NCI-H146 (cell line): ENCODE measurements around the gene PTPRT.

Source experiments
- DNase-seq: peaks from one replicate; lab custom pipeline; 2025; lab: John Stamatoyannopoulos, UW

The PTPRT gene

DNA sequence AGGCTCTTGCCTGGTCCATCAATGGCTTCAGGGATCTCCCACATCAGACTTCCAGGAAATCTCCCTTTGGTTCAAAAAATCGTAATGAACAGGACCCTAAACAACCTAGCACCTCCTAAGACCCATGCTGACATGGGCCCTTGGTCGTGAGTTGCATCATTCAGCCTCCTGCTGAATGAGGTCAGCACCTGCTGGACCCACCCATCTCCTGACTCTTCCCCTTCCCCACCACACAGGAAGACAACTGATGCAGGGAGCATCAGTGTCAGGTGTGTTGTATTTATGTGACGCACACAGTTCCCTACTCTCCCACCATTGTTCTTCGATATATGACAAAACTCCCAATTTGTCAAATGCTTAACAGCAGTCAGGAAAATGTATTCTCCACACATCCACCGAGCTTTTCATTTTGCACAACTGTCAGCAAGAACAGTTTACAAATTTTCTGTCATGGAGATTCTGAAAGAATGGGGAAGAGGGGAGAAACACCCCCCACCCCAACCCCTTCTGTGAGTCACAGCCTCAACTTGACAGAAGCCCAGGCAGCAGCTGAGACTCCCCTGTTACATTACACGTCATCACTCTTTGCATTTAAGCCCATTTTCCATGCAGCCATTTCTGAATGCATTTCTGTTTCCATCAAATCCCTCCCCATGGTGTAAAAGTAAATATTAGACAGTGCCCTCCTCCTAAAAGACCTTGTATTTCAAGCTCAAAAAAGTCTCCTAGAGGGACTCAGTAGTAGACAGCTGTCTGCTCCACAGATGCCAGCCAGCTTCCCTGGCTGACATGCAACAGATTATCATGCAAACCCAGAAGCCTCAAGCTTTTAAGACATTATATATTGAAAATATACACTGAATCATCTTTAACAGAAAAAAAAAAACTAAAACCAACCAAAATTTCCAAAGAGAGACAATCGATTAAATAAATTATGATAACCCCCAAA lies 577.5 kb downstream of the PTPRT start:
- no peak for DNase-seq

DNA sequence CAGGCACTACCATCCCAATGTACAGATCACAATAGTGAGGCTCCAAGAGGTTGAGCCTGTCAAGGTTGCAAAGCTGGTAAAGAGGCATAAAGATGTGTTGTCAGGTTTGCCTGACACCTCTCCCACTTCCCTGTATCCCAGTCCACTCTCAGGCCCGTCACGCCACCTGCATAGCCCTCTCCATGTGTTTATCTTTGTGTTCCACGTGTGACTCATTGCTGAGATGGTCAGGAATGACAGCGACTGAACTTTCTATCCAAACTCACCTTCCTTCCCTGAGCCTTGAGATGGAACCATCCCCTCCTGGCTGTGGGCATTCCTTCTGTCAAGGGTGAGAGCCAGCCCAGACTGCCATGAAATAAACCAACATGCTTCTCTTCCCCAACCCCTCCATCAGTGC lies 578.3 kb downstream of the PTPRT start:
- DNase-seq, result no peak

DNA sequence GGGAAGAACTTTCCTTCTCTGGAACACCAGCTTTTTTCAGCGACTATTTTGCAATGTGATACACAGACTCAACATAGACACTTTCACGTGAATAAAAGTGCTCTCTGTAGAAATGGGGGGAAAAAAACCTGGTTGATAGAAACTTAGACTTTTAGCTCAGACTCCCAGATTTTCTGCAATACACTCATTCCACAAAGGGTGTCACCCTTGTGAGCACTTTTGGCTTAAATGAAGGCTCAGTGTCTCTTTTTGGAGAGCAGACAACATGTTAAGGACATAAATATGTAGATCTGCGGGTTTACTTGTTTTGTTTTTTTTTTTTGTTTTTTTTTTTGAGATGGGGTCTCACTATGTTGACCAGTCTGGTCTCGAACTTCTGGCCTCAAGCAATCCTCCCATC lies 579.6 kb downstream of the PTPRT start:
- DNase-seq, result no peak

DNA sequence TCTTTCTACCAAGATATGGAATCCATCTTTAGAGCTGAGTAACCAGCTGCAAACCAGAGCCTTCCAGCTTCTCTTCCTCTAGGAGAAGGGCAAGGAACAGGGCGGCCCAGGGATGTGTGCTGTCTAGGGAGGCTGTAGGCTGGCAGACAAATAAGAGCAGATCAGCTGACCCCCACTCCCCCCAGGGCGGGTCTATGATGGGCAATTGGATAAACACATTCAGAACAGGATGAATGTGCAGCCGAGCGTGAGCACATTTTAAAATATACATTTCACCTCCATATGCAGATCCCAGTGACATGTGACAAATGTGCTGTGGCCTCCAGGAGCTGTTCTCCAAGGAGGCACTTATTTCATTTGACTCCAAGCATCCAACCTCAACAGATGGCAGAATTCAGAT lies 580.1 kb downstream of the PTPRT start:
- no peak for DNase-seq

DNA sequence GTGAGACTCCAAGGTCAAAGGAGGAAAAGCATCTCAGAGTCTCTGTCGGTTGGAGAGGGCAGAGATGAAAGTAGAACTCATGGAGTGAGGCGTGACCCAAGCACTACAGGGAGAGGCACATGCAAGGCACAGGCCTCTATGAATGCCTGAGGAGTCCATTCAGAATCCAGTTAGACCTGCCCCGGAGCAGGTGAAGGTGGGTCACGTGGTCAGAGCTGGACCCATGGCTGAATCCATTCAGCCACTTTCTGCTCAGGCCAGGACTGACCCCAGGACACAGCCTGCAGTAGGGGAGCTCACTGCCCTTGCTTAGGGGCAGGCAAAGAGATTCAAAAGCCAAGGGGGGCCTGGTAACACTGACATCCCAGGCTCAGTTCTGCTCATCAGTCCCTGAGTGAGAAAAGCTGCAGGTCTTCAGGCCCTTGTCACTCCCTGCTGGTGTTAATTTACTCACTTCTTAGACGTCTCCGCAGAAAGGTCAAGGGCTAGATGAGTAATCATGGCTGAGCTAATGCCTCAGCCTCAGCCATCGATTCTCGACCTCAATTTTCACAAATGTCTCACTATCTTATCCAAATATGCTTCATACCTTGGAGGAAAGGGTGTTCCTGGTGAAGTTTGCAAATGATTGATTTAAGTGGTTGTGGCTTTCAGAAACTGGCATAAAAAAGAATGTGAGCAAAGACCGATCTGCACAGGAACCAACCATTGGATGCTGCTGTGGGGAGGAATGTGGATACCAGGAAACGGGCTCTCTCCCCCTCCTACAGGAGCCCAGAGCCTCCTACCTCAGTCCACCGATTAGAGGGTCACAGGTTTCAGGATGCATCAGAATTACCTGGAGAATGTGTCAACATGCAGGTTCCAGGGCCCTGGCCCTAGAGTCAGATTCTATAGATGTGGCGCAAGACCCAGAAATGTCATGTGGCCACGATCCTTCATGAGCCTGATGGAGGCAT lies 584.4 kb downstream of the PTPRT start:
- DNase-seq, result no peak

DNA sequence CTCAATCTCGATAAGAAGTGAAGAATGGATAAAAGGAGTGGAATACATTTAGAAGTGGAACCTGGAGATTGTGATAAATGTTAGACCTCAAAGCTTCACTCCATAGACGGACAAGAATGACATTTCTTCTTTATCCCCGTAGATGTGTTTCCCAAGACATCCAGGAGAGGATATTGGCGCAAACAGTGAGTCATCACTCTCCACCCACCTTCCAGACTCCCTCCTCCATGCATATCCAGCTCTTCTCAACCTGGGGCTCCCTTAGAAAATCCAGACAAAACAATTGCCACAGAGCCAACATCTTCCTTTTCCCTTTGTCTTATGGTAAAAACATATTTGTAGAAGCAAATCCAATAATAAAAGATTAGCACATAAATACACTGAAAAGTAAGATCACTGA lies 586.1 kb downstream of the PTPRT start:
- DNase-seq, result no peak

DNA sequence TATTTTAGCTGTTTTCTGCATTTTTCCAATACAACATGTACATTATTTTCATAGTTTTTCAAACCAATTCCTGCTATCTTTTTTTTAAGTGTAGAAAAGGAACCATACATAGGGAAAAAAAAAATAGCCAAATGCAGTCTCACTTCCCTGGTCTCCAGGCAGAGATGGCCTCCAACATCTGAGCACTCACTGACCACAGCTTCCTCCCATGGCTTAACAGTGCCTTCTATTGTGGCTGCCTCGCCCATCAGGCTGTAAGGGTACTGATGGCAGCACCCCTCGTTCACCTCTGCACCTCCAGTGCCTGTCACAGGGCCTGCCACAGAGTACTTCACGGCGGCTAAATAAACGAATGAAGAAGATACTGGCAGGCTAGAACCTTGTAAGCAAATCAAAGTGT lies 591.1 kb downstream of the PTPRT start:
- no peak for DNase-seq

DNA sequence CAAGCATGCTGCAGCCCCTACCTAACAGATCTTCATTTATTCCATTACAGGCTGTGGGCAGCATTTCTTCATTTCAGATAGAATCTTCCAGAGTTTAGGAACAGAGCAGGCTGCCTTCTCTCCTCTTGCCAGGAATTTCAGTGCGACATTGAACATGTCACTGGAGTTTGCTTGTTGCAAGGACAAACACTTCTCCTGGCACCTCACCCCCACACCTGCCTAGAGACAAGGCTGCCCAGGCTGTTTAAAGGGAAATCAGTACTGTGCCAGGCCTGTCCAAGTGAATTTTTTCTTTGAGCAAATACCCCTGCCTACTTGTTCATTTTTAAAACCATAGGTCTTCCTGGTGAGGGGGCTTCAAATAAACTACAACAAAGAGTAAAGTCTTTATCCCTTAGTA lies 594.1 kb downstream of the PTPRT start:
- no peak for DNase-seq

DNA sequence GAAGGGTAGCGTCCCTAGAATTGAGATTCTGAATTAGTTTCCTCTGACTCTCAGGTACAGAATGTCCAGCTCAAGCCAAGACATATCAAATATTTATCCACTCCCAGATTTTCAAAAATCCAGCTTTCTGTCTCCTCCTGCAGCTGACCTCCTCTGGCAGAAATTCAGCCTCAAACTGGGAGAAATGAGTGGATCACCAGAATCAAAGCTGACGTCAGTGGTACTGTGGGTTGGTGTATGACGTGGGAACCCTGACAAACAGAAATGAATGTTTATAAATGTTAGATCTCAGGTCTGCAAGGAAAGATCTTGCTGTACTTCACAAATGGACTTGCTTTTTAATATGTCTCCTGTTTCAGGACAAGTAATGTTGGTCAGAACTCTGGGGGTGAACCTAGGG lies 595.0 kb downstream of the PTPRT start:
- DNase-seq, result no peak

DNA sequence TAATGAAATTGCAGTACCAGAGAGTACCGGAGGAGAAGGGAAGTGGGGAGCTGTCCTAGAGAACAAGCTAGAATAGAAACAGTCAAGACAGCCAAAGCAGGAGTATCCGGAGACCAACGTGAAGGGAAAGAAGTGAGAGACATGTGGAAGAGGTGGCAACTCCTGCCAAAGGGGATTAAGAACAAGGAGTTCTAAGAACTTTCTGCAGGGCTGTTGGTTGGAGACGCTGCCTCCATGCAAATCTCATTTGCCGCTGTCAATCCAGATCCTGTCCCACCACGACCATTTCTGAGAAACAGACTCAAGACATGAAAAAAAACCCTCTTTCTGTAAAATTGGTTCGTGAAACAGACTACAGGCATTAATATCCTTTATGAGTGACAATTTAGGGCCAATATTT lies 595.7 kb downstream of the PTPRT start:
- no peak for DNase-seq

DNA sequence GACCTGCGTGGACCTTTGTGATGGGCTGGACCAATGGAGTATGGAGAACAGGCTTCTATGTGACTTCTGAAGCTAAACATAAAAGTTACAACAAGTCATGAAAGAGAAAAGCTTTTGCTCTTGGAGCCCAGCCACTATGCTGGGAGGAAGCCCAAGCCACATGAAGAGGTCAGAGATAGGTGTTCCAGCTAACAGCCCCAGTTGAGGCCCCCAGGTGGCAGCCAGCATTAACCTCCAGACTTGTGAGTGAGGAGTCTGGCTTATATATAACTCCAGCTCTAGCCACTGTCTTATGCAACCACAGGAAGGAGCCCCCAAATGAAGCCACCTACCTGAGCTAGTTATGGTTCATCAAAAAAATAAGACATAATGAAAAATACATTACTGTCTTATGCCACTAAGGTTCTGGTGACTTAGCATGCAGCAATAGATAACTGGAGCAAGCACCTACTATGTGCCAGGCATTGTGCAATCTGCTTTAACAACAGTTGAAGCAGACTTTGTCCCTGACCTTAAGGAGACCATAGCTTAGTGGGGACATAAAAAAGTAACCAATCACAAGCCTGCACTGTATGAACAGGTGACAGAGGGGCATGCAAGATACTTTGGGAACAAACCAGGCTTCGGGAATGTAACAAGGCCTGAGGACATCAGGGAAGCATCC lies 599.6 kb downstream of the PTPRT start:
- DNase-seq, result no peak

DNA sequence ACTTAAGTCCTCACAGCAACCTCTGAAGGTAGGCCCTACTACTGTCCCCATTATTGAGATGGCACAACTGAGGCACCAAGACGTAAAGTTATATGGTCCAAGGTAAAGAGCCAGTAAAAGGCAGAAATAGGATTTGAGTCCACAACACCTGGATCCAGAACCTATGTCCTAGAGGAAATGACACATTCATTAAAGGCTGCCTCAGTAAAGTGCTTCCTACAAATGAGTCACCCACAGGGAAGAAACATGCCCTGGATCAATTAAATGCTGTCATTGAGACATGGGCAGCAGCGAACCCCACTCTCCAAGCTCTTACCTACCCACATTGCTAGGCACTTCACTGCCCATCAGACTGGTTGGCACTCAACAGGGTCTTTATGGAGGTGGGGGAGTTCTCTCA lies 600.9 kb downstream of the PTPRT start:
- DNase-seq, result no peak

DNA sequence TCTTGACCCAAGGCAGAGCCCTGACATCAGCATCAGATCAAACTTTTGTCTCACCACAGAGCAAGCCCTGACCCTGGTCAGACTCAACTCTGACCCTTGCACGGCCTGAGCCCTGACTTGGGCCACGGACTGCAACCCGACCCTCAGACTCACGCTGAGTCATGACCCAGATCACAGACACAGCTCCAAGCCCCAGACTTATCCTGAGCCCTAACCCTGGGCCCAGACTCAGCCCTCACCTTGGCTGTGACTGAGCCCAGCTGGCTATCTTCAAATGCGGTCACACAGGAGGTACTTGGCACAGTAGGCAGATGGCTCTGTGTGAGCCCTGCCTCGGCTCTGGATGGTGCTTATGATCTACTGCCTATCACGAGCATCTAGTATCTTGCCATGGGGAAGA lies 602.3 kb downstream of the PTPRT start:
- no peak for DNase-seq

DNA sequence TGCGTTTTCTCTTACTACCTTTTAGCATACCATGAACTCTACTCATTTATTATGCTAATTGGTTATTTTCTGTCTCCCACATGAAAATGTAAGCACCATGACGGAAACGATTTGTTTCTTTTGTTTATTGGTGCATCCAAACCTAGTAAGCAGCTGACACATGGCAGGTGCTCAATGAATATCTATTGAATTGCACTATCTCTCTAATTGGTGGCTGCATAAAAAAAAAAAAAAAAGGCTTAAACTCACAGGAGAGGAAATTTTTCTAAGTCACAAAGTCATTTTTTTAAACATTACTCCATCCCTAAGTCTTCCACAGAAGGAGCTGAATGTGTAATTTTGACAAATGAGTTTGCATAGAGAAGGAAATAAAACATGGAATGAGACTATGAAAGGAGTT lies 608.4 kb downstream of the PTPRT start:
- no peak for DNase-seq

DNA sequence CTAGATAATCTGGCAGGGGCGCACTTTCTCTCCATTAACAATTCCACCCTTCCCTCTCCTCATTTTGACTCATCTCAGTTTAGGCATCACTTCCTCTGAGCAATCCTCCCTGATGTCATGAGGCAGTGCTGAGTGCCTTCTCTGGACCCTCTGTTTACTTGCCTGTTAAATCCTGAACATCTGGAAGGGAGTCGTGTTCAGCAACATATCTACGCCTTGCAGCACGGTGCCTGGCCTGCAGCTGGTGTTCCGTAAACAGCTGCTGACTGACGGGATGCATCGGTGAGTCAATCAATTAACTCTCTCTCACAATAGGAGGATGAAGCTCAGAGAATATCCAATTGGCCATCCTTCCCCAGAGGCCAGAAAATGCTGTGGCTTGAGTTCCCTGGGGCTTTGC lies 613.5 kb downstream of the PTPRT start:
- no peak for DNase-seq

DNA sequence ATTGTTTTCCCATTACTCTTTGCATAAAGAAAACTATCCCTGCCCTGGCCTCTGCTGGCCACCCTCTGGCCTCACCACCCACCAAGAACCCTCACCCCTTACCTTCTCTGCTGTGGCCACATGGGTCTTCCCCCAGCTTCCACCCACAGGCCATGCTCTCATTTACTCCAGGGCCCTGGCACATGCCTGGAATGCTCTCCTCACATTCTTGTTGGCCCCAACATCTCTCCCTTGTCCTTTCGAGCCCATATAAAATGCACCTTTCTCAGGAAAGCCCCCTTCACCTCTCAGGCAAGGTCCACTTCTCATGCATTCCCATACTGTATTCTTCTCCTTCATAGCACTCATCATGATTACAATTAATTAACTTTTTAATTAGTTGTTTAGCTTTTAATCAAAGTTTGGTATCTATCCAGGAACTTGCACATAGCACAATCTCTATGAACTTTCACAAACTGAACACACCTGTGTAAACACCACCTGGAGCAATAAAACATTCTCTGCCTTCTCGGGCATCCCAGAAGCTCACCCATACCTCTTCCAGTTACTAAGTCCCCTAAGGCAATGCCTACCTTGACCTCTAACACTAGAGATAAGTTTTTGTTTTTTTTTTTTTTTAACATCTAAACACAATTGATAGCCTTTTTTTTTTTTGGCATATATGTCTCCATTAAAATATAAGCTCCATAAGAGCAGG lies 617.2 kb downstream of the PTPRT start:
- DNase-seq, result no peak

DNA sequence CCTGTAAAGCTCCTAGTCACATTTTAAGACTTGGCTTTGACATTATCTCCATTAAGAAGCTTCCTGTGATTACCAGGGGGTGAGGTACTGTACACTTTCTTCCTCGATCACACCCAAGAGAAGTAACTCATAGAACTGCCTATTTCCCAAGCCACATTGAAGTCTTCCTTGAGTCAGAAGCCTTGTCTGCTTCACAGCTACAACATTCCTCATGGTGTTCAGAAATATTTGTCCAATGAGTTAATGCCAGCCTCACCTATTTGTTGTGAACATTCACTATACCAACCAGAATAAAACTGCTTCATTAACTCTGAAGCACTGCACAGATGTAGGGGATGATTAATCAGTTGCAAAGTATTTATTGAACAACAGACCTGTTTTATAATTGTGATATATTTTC lies 622.3 kb downstream of the PTPRT start:
- DNase-seq, result no peak

DNA sequence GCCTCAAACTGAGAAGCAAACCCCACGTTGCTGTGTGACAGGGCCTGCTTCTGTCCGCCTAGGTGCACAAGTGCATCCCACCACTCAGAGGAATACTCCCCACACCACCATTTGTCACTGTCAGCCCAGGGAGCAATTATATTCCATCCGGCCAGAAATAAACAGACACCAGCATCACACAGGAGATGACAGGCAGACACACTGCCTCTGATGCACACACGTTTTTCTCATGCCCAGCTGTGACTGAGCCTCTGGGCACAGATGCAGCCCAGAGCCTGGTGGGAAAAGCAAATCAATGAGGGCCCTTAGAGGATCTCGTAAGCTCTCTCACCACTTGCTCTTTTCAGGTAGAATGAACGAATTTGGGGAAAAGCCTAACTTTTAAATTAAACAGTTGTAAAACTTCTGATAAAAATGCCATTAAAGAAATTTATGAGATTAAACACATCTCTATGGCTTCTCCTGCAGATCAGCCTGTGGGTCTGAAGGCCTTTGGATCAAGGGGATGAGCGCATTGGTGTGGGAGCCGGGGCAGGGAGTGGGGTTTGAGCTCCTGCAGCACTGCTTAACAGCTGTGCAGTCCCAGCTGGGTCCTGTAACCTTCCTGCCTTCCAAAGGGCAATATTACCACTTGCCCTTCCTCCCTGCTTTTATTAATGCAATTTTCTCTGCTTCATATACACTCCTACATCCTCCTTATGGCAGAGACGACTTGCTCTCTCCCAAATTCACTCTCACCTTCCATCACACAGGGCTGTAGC lies 624.3 kb downstream of the PTPRT start:
- DNase-seq, result no peak

DNA sequence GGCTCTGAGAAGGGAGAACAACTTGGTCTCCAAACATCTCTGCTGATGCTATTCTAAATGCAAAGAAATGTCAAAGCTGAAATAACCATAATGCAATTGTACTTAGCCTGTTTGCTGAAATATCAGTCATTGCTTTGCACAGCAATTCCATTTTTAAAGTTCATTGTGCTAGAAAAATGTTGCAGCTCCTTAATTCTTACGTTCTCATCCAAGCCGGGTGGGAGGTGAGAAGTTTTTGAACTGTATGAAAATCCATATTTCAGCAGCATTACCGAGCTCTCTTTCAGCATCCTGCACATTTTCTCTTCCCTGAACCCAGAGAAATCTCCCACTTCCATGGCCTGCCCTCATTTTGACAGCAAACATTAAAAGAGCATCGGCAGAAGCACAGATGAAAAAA lies 630.0 kb downstream of the PTPRT start:
- no peak for DNase-seq

DNA sequence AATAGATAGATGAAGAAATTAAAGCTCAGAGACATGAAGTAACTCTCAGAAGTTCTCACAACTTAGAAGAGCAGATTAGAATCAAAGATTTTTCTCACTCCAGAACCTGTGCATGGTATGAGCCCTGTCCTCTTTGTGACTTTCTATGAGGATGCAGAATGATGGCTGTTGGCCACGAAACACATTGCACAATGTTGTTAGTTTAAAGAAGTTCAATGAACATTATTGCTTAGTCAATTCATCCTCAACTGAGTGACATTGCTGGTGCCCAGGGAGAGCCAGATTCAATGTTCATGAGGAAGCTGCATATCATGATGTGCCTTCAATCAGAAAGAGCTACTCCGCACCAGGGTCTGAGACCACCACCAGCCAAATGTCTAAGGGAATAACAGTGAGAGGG lies 633.1 kb downstream of the PTPRT start:
- DNase-seq, result no peak

DNA sequence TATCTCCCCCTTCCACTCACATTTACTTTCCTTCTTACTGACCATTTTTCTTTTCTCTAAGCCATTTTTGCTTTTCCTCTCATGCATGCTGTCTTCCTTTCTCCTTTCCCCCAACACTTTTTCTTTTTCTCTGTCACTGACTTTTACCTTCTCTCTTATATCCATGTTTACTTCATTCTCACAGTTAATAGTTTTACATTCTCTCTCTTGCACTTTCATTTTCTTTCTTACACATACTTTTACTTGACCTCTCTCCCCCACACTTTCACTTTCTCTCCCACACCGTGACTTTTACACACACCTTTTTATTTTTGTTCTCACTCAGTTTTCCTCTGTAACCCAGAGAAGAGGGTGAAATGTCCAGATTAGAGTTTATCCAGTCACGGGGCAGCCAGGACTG lies 636.3 kb downstream of the PTPRT start:
- no peak for DNase-seq
